ENCODE measurements around the gene GGCT. TPM values are rescaled to one million over a fixed set of nuclear protein-coding genes. Genes with fewer than 3 reads are reported as not detected.

GGCT gene, protein sequence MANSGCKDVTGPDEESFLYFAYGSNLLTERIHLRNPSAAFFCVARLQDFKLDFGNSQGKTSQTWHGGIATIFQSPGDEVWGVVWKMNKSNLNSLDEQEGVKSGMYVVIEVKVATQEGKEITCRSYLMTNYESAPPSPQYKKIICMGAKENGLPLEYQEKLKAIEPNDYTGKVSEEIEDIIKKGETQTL
- 10 to 100 TPM; 46.4 to 48.9 TPM for total RNA-seq
- polyA plus RNA-seq (2013, experiment 1 of 2), result 47.9 TPM
- 44.2 TPM for polyA plus RNA-seq (2013, experiment 2 of 2)
- long read RNA-seq, experiment 1, transcript GGCT-207 (3 exons, 1,012 nt), result minor isoform, 11 of 30 reads
- long read RNA-seq, experiment 1, transcript GGCT-202 (4 exons, 1,173 nt), result major isoform, 13 of 30 reads
- long read RNA-seq, experiment 1, partial matches to known transcripts, result 3 of 30 reads
- long read RNA-seq, experiment 1, other reads (novel, unspliced or antisense), result 2 of 30 reads
- long read RNA-seq, experiment 2, transcript GGCT-202 (4 exons, 1,173 nt), result major isoform, 23 of 41 reads
- long read RNA-seq, experiment 2, transcript GGCT-207 (3 exons, 1,012 nt), result minor isoform, 17 of 41 reads
- long read RNA-seq, experiment 2, partial matches to known transcripts, result 0 of 41 reads
- long read RNA-seq, experiment 2, other reads (novel, unspliced or antisense), result 0 of 41 reads
- long read RNA-seq, experiment 3, transcript GGCT-207 (3 exons, 1,012 nt), result minor isoform, 8 of 86 reads
- long read RNA-seq, experiment 3, transcript GGCT-202 (4 exons, 1,173 nt), result major isoform, 75 of 86 reads
- long read RNA-seq, experiment 3, partial matches to known transcripts, result 0 of 86 reads
- long read RNA-seq, experiment 3, other reads (novel, unspliced or antisense), result 0 of 86 reads
- long read RNA-seq, experiment 4, transcript GGCT-202 (4 exons, 1,173 nt), result minor isoform, 30 of 76 reads
- long read RNA-seq, experiment 4, transcript GGCT-207 (3 exons, 1,012 nt), result major isoform, 41 of 76 reads
- long read RNA-seq, experiment 4, transcript GGCT-208 (4 exons, 784 nt), result minor isoform, 5 of 76 reads
- long read RNA-seq, experiment 4, partial matches to known transcripts, result 0 of 76 reads
- long read RNA-seq, experiment 4, other reads (novel, unspliced or antisense), result 0 of 76 reads

DNA sequence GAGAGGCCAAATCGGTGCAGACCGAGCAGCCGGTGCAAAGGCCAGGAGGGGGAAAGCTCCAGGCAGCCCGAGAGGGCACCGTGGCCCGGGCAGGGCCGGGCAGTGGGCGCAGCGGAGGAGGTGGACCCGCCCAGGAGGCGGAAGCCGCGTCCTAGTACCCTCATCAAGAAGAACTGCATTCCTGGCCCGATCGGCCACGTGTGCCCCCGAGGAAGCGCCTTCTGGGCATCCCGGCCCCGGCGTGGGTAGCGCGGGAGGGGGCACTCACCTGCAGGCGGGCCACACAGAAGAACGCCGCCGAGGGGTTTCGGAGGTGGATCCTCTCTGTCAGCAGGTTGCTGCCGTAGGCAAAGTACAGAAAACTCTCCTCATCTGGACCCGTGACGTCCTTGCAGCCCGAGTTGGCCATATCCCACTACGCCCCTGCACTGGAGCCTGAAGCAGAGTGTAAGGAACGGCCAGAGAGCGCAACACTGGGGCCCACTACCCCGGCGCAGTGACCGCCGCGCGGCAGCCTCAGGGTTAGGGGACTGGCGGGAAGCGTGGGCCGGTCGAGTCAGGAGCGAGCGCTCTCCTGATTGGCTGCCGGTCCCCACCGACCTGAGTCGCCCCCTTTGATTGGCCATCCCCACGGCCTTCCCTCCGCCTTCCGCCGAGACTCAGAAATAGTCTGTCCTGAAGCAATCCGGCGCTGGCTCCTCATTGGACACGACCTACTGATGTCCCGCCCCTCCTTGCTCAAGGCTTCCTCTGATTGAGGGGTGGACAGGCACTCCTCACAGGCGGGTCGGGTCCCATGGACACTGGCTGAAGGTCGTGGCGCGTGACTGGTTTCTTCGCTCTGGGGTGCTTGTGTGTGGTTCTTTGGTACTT is at the start of gene GGCT:
Gene GGCT, minus strand, starts transcription at position 529 of the 873 bp plus-strand sequence. Its CDS starts 120 bp downstream, at position 409.
- Mint-ChIP-seq H3K4me1 (peaks cover 10% of the 10 kb centered on the region), H3K4me3 (peak within 1 kb of the TSS; percentile 79), H3K27ac (peak within 1 kb of the TSS; percentile 88), H3K27me3 (ENCODE audit: insufficient read depth) (peaks cover 30% of the 10 kb centered on the region), H3K36me3 (ENCODE audit: low read depth) (peaks cover 5% of the 10 kb centered on the region), H3K9me3 (peaks cover 30% of the 10 kb centered on the region)
- peak; percentile 99 for DNase-seq
- no peaks in the 10 kb centered on the region for H3K4me1 ChIP-seq (ENCODE audit: control insufficient read depth, insufficient read depth, low read length)
- TF ChIP-seq, protein P1, sequence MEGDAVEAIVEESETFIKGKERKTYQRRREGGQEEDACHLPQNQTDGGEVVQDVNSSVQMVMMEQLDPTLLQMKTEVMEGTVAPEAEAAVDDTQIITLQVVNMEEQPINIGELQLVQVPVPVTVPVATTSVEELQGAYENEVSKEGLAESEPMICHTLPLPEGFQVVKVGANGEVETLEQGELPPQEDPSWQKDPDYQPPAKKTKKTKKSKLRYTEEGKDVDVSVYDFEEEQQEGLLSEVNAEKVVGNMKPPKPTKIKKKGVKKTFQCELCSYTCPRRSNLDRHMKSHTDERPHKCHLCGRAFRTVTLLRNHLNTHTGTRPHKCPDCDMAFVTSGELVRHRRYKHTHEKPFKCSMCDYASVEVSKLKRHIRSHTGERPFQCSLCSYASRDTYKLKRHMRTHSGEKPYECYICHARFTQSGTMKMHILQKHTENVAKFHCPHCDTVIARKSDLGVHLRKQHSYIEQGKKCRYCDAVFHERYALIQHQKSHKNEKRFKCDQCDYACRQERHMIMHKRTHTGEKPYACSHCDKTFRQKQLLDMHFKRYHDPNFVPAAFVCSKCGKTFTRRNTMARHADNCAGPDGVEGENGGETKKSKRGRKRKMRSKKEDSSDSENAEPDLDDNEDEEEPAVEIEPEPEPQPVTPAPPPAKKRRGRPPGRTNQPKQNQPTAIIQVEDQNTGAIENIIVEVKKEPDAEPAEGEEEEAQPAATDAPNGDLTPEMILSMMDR (conservative IDR thresholded peaks at IDR 0.05), result no peak
- peak within 1 kb of the TSS; percentile 50 for H3K9ac ChIP-seq (ENCODE audit: extremely low read depth, low read length, poor library complexity, severe bottlenecking)
- H3K4me3 ChIP-seq (ENCODE audit: low read length), result peak within 1 kb of the TSS; percentile 91
- no peaks in the 10 kb centered on the region for H3K36me3 ChIP-seq (ENCODE audit: control insufficient read depth, insufficient read depth, low read length)
- no peak within 1 kb of the TSS for H3K27ac ChIP-seq (ENCODE audit: low read depth, low read length)
- 5 to 13% methylated on average over 30 to 64 of the region's 64 CpGs for WGBS, 2 experiments (ENCODE audit: insufficient coverage in 1 of 2, insufficient read length in 1 of 2)
- H3K9me3 ChIP-seq (ENCODE audit: control insufficient read depth, low read length), result peaks cover 17% of the 10 kb centered on the region
- H3K27me3 ChIP-seq (ENCODE audit: control insufficient read depth, insufficient read depth, low read length, poor library complexity, severe bottlenecking), result peaks cover 17% of the 10 kb centered on the region

DNA sequence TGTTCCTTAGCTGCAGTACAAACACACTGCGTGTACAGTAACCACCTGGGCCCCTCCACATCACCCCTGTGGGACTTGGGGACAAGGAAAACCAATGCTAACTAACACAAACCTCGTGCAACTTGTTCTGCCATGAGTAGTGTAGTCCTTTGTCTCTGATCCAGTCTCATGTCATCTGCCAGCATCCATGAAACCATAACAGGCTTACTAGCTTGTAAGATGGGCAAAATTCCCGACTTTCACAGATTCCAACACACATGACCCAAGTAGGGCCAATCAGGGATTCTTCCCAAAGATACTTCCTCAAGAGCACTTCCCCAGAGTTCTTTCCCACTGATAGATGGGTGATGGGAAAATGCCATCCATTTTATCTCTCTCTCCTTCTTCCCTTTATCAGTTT is 48.9 kb upstream of the GGCT start:
- no peak for DNase-seq
- Mint-ChIP-seq H3K27me3 (ENCODE audit: insufficient read depth) (peaks cover 28% of the 10 kb centered on the region), H3K4me1 (peaks cover 13% of the 10 kb centered on the region), H3K27ac (no peak overlapping the region), H3K36me3 (ENCODE audit: low read depth) (no peaks in the 10 kb centered on the region), H3K4me3 (no peak overlapping the region), H3K9me3 (peaks cover 3% of the 10 kb centered on the region)
- TF ChIP-seq, protein P1 (conservative IDR thresholded peaks at IDR 0.05), result no peak
- H3K36me3 ChIP-seq (ENCODE audit: control insufficient read depth, insufficient read depth, low read length), result no peaks in the 10 kb centered on the region
- H3K4me3 ChIP-seq (ENCODE audit: low read length), result no peak overlapping the region
- peaks cover 96% of the 10 kb centered on the region for H3K27me3 ChIP-seq (ENCODE audit: control insufficient read depth, insufficient read depth, low read length, poor library complexity, severe bottlenecking)
- H3K27ac ChIP-seq (ENCODE audit: low read depth, low read length), result no peak overlapping the region
- H3K9me3 ChIP-seq (ENCODE audit: control insufficient read depth, low read length), result no peaks in the 10 kb centered on the region
- H3K4me1 ChIP-seq (ENCODE audit: control insufficient read depth, insufficient read depth, low read length), result peaks cover 4% of the 10 kb centered on the region
- no peak overlapping the region for H3K9ac ChIP-seq (ENCODE audit: extremely low read depth, low read length, poor library complexity, severe bottlenecking)
- 83 to 93% methylated on average over 2 to 3 of the region's 3 CpGs for WGBS, 2 experiments (ENCODE audit: insufficient coverage in 1 of 2, insufficient read length in 1 of 2)

All from endodermal cell (in vitro differentiated cells).